HL-60/S4 treated with retinoic acid at 250 ng/mL for 4 days and 3 days (cell line): ENCODE measurements around the gene ACKR3.

Source experiments
- in situ Hi-C: fragments of 300-500 bp; cut with MboI; formaldehyde crosslinking; loops from 2 replicates; pipeline ENCODE4 v1.7.0; 2022; ENCODE audit warnings: low sequenced_read_pairs

ACKR3 gene

GRCh38 chr2:236566596-236566995 is 3.0 kb upstream of the ACKR3 start:
- in situ Hi-C loops = no loop called here

GRCh38 chr2:236568068-236568921 is 1.3 kb upstream of the ACKR3 start:
- in situ Hi-C loops = no loop called here

GRCh38 chr2:236568922-236569572 is 578 bp upstream of the ACKR3 start:
- in situ Hi-C loops = no loop called here

DNA sequence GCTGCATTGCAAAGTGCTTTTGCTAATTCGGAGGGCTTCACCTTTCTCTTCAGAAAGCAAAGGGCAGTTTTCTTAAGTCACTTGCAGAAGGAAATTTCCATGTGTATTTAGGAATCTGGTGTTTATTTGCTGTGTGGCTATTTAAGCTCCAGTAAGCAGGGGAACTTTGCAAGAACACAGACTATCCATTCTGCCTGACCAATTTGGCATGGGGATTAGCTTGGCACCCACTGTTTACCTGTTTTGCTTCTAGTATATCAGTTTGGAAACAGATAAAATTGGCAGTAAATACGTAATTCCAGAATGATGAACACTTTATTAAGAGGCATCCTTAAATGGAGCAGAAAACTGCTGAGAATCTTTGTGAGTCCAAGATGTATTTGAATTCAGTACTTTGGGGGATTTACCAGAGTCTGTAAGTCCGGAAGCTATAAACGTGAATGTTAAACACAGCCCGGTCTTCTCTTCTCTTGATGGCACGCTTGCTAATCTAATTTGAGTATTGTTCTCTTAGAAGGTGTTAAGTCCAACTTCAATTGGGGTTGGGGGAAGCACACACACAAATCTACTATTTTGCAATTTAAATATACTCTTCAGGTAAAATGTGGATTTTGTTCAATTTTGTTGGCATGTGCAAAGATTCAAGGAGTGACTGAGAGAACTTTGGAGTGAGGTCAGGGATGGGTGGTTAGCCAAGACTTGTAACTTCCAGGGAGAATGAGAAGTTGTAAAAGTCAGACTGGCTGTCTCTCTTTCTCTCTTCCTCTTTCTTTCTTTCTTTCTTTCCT is 650 bp downstream of the ACKR3 start:
- in situ Hi-C loops = no loop called here

DNA sequence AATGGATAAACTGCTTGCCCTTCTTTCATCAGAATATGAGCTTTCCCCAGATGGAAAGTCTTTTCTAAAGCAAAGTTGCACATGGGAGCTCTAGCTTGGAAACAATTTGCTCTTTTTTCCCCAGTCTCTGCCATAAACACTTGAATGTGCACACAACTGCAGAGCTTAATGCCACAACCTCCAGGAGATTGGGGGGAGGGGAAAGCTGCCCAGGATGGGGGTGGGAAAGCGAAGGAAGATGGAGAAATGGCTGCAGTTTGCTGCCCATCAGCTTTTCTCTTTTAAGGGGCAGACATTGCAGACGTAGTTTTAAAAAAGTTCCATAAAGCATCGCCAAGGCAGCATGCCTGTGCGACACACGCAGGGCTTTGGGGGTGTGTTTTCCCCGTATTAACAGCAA is 1.5 kb downstream of the ACKR3 start:
- in situ Hi-C loops = no loop called here

- in situ Hi-C loops = no loop called here
Measured at GRCh38 chr2:236572482-236572881, 2.9 kb downstream of the ACKR3 start.

- in situ Hi-C loops = no loop called here
Measured at GRCh38 chr2:236573066-236573929, 3.7 kb downstream of the ACKR3 start.

- in situ Hi-C loops = no loop called here
Measured at GRCh38 chr2:236574000-236574399, 4.4 kb downstream of the ACKR3 start.

- in situ Hi-C loops = no loop called here
Measured at GRCh38 chr2:236574424-236575145, 5.0 kb downstream of the ACKR3 start.

GRCh38 chr2:236575510-236575909 is 5.9 kb downstream of the ACKR3 start:
- in situ Hi-C loops = no loop called here

DNA sequence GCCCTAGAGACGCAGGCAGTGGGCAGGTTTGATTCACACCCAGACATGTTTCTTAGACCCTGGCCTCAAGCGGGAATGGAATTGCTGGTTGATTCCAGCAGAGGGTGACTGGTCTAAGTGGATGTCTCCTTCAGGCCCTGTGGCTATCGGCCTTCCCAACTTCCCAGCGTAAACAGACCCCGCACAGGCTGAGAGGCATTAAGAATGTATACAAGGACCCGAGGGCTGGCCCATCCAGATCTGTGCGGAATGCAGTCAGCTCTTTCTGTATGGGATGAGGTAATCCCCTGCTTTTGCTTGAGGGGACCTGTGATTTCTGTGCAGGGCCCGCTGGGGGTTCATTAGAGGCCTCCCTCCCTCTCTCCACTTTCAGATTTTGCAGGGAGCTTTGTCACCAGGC is 6.5 kb downstream of the ACKR3 start:
- in situ Hi-C loops = no loop called here

DNA sequence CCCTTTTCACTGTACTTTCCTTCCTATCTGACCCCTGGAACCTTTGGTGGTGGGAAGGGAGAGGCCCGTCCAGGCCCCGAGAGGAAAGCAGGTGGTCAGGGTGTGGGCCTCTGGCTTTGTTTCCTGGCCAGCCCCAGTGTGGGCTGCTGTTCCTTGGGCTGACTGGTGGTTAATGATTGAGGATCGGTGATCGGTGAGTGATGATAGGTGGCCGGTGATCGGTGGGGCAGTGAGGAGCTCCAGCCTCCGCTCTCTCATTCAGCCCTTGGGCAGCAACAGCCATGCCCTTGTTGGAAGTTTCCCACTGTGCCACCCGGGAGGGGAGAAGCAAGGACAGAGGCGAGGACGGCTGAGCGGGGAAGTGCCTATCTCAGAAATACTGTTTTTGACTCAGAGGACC is 7.3 kb downstream of the ACKR3 start:
- in situ Hi-C loops = no loop called here

DNA sequence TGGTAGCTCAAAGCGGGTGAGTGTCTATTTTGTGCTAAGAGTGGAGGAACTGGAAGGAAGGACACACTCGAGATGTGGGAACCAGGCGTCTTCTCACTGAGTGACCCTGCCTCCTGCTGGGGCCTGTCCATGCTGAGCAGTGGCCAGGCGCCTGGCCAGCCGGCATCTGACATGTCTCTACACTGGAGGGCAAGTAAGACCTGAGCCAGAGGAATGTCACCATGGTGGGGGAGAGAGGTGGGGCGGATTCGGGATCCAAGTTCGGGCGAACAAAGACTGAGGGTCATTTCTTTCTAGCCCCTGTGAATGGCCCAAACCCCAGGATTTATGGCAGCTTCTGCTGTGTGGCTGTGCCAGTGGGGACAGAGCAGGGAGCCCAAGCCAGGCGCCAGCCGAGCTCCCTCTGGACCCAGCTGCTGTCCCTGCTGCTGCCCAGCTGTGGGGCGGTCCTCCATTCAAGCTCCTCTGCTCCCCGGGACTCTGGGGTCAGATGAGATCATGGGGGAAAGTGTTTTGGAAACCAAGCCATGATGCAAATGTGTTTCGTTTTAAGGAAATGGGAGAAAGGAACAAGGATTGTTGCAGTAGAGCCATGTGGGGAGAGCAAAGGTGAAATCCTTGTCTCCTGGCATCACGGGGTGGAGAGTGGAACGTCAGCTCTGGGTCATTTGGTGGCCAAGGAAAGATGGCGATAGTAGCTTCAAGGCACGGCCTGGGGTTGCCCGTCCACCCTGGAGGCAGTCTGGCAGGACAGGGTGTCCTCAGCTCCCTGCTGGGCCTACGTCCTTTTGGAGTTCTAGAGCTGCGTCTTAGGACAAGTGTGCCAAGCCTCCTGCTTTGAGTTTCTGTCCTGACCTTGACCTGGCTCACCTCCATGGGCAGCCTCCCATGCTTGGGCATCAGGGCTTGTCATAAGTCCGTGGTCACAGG is 8.1 kb downstream of the ACKR3 start:
- in situ Hi-C loops = no loop called here

- in situ Hi-C loops = no loop called here
Measured at GRCh38 chr2:236578411-236578846, 8.8 kb downstream of the ACKR3 start.

GRCh38 chr2:236579048-236579745 is 9.6 kb downstream of the ACKR3 start:
- in situ Hi-C loops = no loop called here

DNA sequence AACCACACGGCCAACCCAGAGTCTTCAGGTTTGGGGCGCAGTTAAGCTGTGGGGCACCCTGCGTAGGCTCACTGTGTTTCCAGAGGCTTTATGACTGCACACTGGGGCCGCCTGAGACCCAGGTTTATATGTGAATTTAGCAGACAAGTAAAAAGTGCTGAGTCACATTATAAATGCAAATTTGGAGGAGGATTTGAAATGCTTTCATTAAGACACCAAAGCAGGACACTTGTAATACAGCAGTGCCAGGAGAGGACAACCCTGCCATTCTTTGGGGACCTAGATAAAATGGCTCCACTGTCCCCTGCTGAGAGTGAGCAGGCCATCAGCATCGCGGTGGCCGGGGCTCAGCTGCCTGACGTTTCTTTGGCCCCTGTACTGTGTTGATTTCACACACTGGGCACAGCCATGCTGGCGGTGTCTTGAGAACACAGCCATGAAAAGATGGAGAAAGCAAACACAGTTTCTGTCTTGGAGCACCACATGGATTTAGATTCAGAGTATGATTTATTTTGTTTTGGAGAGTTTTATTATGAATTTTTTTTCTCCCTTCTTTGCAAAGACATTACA is 10.2 kb downstream of the ACKR3 start:
- in situ Hi-C loops = no loop called here

DNA sequence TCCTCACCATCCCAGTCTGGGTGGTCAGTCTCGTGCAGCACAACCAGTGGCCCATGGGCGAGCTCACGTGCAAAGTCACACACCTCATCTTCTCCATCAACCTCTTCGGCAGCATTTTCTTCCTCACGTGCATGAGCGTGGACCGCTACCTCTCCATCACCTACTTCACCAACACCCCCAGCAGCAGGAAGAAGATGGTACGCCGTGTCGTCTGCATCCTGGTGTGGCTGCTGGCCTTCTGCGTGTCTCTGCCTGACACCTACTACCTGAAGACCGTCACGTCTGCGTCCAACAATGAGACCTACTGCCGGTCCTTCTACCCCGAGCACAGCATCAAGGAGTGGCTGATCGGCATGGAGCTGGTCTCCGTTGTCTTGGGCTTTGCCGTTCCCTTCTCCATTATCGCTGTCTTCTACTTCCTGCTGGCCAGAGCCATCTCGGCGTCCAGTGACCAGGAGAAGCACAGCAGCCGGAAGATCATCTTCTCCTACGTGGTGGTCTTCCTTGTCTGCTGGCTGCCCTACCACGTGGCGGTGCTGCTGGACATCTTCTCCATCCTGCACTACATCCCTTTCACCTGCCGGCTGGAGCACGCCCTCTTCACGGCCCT is 11.2 kb downstream of the ACKR3 start:
- in situ Hi-C loops = no loop called here

GRCh38 chr2:236581546-236581945 is 11.9 kb downstream of the ACKR3 start:
- in situ Hi-C loops = no loop called here
